Measurements from ENCODE around the gene CRAMP1.

DNA sequence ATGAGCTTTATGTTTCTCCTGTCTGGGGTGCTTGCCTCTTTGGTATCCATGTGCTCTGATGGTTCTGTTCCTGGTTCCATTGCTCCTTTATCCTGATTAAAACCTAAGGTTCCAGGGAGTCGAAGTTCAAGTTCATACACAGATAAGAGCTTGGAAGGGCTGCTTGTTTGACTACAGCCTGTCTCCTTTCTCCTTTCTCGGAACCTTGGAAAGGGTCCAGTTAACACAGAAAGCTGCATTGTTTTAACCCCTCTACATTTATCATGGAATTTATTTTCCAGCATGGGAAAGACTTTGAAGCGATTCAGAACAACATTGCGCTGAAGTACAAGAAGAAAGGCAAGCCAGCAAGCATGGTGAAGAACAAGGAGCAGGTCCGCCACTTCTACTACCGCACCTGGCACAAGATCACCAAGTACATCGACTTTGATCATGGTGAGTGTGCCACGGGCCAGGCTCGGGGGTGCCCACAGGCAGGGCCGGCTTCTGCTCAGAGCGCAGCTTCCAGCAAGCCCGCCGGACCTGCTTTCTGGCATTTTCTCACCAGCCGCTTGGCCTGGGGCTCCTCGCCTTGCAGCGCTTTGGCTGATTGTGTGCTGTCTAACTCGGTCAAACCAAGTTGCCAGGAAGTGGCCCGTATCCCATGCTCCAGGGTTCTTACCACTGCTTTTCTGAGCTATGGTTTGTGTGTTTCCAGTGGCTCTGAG is 19.9 kb downstream of the CRAMP1 start:
- TF ChIP-seq EP300 (IDR thresholded peaks at IDR 0.05): no peak
- TF ChIP-seq, protein P1, sequence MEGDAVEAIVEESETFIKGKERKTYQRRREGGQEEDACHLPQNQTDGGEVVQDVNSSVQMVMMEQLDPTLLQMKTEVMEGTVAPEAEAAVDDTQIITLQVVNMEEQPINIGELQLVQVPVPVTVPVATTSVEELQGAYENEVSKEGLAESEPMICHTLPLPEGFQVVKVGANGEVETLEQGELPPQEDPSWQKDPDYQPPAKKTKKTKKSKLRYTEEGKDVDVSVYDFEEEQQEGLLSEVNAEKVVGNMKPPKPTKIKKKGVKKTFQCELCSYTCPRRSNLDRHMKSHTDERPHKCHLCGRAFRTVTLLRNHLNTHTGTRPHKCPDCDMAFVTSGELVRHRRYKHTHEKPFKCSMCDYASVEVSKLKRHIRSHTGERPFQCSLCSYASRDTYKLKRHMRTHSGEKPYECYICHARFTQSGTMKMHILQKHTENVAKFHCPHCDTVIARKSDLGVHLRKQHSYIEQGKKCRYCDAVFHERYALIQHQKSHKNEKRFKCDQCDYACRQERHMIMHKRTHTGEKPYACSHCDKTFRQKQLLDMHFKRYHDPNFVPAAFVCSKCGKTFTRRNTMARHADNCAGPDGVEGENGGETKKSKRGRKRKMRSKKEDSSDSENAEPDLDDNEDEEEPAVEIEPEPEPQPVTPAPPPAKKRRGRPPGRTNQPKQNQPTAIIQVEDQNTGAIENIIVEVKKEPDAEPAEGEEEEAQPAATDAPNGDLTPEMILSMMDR (IDR thresholded peaks at IDR 0.05): no peak
